22Rv1 (cell line): ENCODE results near the gene LGR6.

Experiments used
- ZFX ChIP-seq: fragments of 450-650 bp; IDR thresholded peaks from 2 replicates; pipeline ENCODE4 v1.6.1; 2017; ENCODE audit warnings: antibody characterized with exemption, borderline replicate concordance
- TF ChIP-seq, protein P1 (sequence below): fragments of 450-650 bp; IDR thresholded peaks from 2 replicates; pipeline ENCODE4 v1.5.1; 2017; ENCODE audit warnings: mild to moderate bottlenecking

DNA sequence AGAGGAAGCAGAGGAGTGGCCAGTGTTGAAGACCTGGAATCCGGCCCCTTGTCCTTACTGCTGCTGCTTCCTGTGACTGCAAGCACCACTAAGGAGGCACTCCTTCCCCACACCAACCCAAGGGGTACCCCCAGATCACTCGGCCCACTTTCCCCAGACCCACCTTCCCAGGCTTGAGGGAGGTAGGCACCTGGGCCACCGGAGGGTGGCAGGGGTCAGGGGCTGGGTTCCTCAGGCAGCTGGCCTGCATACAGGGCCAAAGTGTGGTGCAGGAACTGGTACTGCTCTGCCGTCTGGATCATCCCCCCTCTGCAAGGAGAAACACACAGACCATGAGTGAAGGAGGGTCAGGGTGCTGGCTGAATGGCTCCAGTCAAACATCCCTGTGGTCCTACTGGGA is 45.2 kb upstream of the LGR6 start:
- TF ChIP-seq, protein P1, sequence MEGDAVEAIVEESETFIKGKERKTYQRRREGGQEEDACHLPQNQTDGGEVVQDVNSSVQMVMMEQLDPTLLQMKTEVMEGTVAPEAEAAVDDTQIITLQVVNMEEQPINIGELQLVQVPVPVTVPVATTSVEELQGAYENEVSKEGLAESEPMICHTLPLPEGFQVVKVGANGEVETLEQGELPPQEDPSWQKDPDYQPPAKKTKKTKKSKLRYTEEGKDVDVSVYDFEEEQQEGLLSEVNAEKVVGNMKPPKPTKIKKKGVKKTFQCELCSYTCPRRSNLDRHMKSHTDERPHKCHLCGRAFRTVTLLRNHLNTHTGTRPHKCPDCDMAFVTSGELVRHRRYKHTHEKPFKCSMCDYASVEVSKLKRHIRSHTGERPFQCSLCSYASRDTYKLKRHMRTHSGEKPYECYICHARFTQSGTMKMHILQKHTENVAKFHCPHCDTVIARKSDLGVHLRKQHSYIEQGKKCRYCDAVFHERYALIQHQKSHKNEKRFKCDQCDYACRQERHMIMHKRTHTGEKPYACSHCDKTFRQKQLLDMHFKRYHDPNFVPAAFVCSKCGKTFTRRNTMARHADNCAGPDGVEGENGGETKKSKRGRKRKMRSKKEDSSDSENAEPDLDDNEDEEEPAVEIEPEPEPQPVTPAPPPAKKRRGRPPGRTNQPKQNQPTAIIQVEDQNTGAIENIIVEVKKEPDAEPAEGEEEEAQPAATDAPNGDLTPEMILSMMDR = no peak
- TF ChIP-seq ZFX = no peak
